PC-9 (cell line): ENCODE measurements around the gene PATL2. TPM values are rescaled to one million over a fixed set of nuclear protein-coding genes. Genes with fewer than 3 reads are reported as not detected.

Experiments
- BruUV-seq: library from RNA; stranded (reverse); fragments of 400-500 nt; replicated peaks from 2 replicates; lab custom pipeline; 2021; lab: Mats Ljungman, UMichigan
- CTCF ChIA-PET: fragments of 300-600 bp; sonication (Branson Sonifier 250); formaldehyde crosslinking; loops from one replicate; lab custom pipeline; 2022; ENCODE audit warnings: antibody characterized with exemption; lab: Charles Lee
- POLR2A ChIA-PET: fragments of 300-600 bp; sonication (Branson Sonifier 250); formaldehyde crosslinking; loops from one replicate; lab custom pipeline; 2022; ENCODE audit warnings: antibody characterized with exemption; ENCODE audit not compliant: unreplicated experiment; lab: Charles Lee
- DNase-seq, 2 experiments: peaks; one replicate each; pipeline versions ENCODE4 v3.0.0 to v3.0.0-alpha.2; 2015 to 2022; ENCODE audit warnings: mixed read lengths in 1 of 2
- H2AFZ ChIP-seq: fragments of 200-600 bp; sonication (generic); 2 replicates; pipeline ENCODE4 v1.8.1; 2017; ENCODE audit warnings: antibody characterized with exemption
- H3F3A ChIP-seq: fragments of 200-600 bp; sonication (generic); 2 replicates; pipeline ENCODE4 v1.8.1; 2017; ENCODE audit warnings: antibody characterized with exemption, mild to moderate bottlenecking, low read depth; ENCODE audit not compliant: insufficient read depth
- H3K27ac ChIP-seq: fragments of 200-600 bp; sonication (generic); 2 replicates; pipeline ENCODE4 v1.6.1; 2016; ENCODE audit warnings: mixed run types
- H3K27me3 ChIP-seq: fragments of 200-600 bp; sonication (generic); 2 replicates; pipeline ENCODE4 v1.6.1; 2016; ENCODE audit warnings: low read depth, mixed run types; ENCODE audit not compliant: insufficient read depth
- H3K36me3 ChIP-seq: fragments of 200-600 bp; sonication (generic); 2 replicates; pipeline ENCODE4 v1.6.1; 2016; ENCODE audit warnings: low read depth, mixed run types
- H3K4me1 ChIP-seq: fragments of 200-600 bp; sonication (generic); replicated peaks from 2 replicates; pipeline ENCODE4 v1.6.1; 2016; ENCODE audit warnings: mixed run types; ENCODE audit not compliant: insufficient read depth
- H3K4me2 ChIP-seq: fragments of 200-600 bp; sonication (generic); 2 replicates; pipeline ENCODE4 v1.6.1; 2017; ENCODE audit warnings: mixed run types
- H3K4me3 ChIP-seq: fragments of 200-600 bp; sonication (generic); 2 replicates; pipeline ENCODE4 v1.6.1; 2016; ENCODE audit warnings: mixed run types
- H3K79me2 ChIP-seq: fragments of 200-600 bp; sonication (generic); 2 replicates; pipeline ENCODE4 v1.6.1; 2017; ENCODE audit warnings: low read depth, mixed run types
- H3K9me2 ChIP-seq: fragments of 200-600 bp; sonication (generic); 2 replicates; pipeline ENCODE4 v1.8.1; 2017; ENCODE audit warnings: mild to moderate bottlenecking; ENCODE audit not compliant: insufficient read depth
- H3K9me3 ChIP-seq: fragments of 200-600 bp; sonication (generic); 2 replicates; pipeline ENCODE4 v1.8.1; 2016; ENCODE audit warnings: low read depth; ENCODE audit not compliant: insufficient read depth
- H4K20me1 ChIP-seq: fragments of 200-600 bp; sonication (generic); 2 replicates; pipeline ENCODE4 v1.8.1; 2017; ENCODE audit not compliant: insufficient read depth
- CTCF ChIP-seq: fragments of 200-600 bp; sonication (generic); conservative IDR thresholded peaks from 2 replicates; pipeline ENCODE4 v1.6.1; 2017; ENCODE audit warnings: mixed run types, antibody characterized with exemption, mild to moderate bottlenecking, moderate library complexity
- EZH2 ChIP-seq: fragments of 200-600 bp; sonication (generic); IDR thresholded peaks from 2 replicates; pipeline ENCODE4 v1.8.0; 2017; ENCODE audit warnings: antibody characterized with exemption, low read depth
- intact Hi-C: fragments of 100-400 bp; cut with micrococcal nuclease; formaldehyde crosslinking; loops from one replicate; pipeline ENCODE4 v1.10.0; 2022; ENCODE audit not compliant: unreplicated experiment
- total RNA-seq: library from RNA; stranded (reverse); gene quantifications from 2 replicates; pipeline ENCODE4 v1.2.3, GENCODE V29; 2021

Gene PATL2
- total RNA-seq, 1 experiment from 2014 or later = 0.61 TPM

DNA sequence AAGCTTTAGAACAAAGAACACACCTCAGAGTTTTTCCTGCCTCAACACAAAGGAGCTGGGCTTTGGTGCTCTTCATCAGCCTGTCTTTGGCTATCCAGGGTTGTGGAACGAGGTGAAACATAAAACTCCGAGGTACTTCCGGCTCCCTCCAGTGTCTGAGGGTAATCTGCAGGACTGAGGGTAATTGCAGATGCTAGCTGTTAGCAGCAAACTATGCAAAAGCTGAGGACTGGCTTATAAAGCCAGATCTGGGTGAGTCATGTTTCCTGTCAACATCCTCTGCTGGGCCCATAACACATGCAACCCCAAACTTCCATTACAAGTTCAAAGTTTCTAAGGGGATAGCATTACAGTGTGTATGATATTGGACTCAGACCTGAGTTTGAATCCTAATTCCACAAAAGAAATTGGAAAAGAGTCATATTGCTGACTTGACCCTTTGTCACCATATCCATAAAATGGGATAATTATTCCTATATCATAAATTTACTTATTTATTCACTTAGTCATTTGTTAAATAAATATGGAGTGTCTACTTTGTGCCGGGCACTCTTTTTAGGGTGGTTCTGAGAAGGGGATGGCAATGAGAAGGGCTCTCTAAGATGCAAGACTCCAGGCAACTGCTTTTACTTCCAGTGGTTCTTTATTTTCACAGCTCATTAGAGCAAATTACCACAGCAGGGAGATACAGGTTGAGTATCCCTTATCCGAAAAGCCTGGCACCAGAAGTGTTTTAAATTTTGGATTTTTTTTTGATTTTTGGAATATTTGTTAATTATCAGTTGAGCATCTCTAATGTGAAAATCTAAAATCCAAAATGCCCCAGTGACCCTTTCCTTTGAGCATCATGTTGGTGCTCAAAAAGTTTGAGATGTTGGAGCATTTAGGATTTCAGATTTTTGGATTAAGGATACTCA is 15.7 kb upstream of the PATL2 start:
- H3F3A ChIP-seq = peaks cover 31% of the 10 kb centered on the region; the same call in 1 of the 2 replicates
- no peaks in the 10 kb centered on the region for H3K9me3 ChIP-seq
- intact Hi-C loops = loop anchor here (1.0 to 5.0 kb wide), 3 partner anchors 16 to 570 kb away; partner anchors contain the start of genes B2M and PATL2
- H3K79me2 ChIP-seq = peaks cover 12% of the 10 kb centered on the region
- ChIA-PET CTCF (interaction anchor here (0.7 to 1.0 kb wide), 3 partner anchors 14 to 63 kb away, joined by 3 to 5 read pairs (median 4); partner anchors contain the start of genes B2M, PATL2 and SPG11), POLR2A (interaction anchor here (0.6 to 1.0 kb wide), 8 partner anchors 13 to 743 kb away, joined by 3 to 6 read pairs (median 4); partner anchors contain the start of genes B2M and SPG11)
- DNase-seq = peak; percentile 62 to 78
- no peak for TF ChIP-seq EZH2
- TF ChIP-seq CTCF = no peak
- H3K4me2 ChIP-seq = peak overlapping the region; percentile 94
- BruUV-seq = TSS peak; percentile 89
- H3K4me1 ChIP-seq = peaks cover 35% of the 10 kb centered on the region
- no peaks in the 10 kb centered on the region for H3K36me3 ChIP-seq
- no peak overlapping the region for H2AFZ ChIP-seq
- H3K27me3 ChIP-seq = no peaks in the 10 kb centered on the region
- no peak overlapping the region for H3K4me3 ChIP-seq
- H3K27ac ChIP-seq = peak overlapping the region; percentile 91
- H3K9me2 ChIP-seq = no peaks in the 10 kb centered on the region
- no peaks in the 10 kb centered on the region for H4K20me1 ChIP-seq

GRCh38 chr15:44726136-44726535 is 15.0 kb upstream of the PATL2 start:
- Histone ChIP-seq H3K27me3 (no peaks in the 10 kb centered on the region), H3K79me2 (peaks cover 12% of the 10 kb centered on the region), H3F3A (peaks cover 31% of the 10 kb centered on the region; the same call in 1 of the 2 replicates), H2AFZ (no peak overlapping the region), H3K36me3 (no peaks in the 10 kb centered on the region), H3K4me1 (peaks cover 35% of the 10 kb centered on the region), H3K9me2 (no peaks in the 10 kb centered on the region), H4K20me1 (no peaks in the 10 kb centered on the region), H3K4me2 (peak overlapping the region; percentile 94), H3K9me3 (no peaks in the 10 kb centered on the region), H3K4me3 (no peak overlapping the region), H3K27ac (peak overlapping the region; percentile 91)
- TF ChIP-seq EZH2 (no peak), CTCF (no peak)
- DNase-seq = no peak
- POLR2A ChIA-PET = interaction anchor here (0.6 to 1.0 kb wide), 8 partner anchors 12 to 935 kb away, joined by 3 to 9 read pairs (median 4); partner anchors contain the start of gene SPG11
- CTCF ChIA-PET = interaction anchor here (0.9 to 1.0 kb wide), 2 partner anchors 15 to 63 kb away, joined by 3 to 5 read pairs; partner anchors contain the start of genes B2M, PATL2 and SPG11
- intact Hi-C loops = loop anchor here (1.0 to 5.0 kb wide), 3 partner anchors 15 to 569 kb away; partner anchors contain the start of genes B2M and PATL2
- TSS peak; percentile 42 for BruUV-seq

- Histone ChIP-seq H2AFZ (no peak overlapping the region), H3K79me2 (no peaks in the 10 kb centered on the region), H3F3A (peaks cover 16% of the 10 kb centered on the region), H4K20me1 (no peaks in the 10 kb centered on the region), H3K36me3 (peaks cover 3% of the 10 kb centered on the region; the same call in 1 of the 2 replicates), H3K27me3 (no peaks in the 10 kb centered on the region), H3K9me2 (no peaks in the 10 kb centered on the region), H3K9me3 (no peaks in the 10 kb centered on the region), H3K4me1 (peaks cover 11% of the 10 kb centered on the region), H3K27ac (no peak overlapping the region), H3K4me3 (no peak overlapping the region), H3K4me2 (no peak overlapping the region)
- TF ChIP-seq EZH2 (no peak), CTCF (no peak)
- CTCF ChIA-PET = no interaction called here
- POLR2A ChIA-PET = no interaction called here
- intact Hi-C loops = no loop called here
- no TSS peak for BruUV-seq
- DNase-seq = no peak
Observed at GRCh38 chr15:44722011-44722410, 10.9 kb upstream of the PATL2 start.
